Activated CD8-positive, alpha-beta memory T cell treated with anti-CD3 and anti-CD28 coated beads for 36 hours (primary cell): Measurements from ENCODE around the gene TWSG1. TPM values are rescaled to one million over a fixed set of nuclear protein-coding genes. Genes with fewer than 3 reads are reported as not detected.
"Not testable (repeated sequence)": the region's sequence is repeated elsewhere in the genome, so short reads cannot be mapped to it uniquely, and the experiment has no call there.

Experiments
- CTCF ChIA-PET: fragments of 350-600 bp; sonication (Branson Sonifier 250); formaldehyde crosslinking; loops from one replicate; lab custom pipeline; 2021; ENCODE audit warnings: antibody characterized with exemption; lab: Charles Lee
- POLR2A ChIA-PET: fragments of 350-600 bp; sonication (Branson Sonifier 250); formaldehyde crosslinking; loops from one replicate; lab custom pipeline; 2021; ENCODE audit warnings: antibody characterized with exemption; lab: Charles Lee
- total RNA-seq, 2 experiments: library from RNA; stranded (reverse); gene quantifications; one replicate each; pipeline ENCODE4 v1.2.3, GENCODE V29; 2021

The TWSG1 gene
- total RNA-seq, 2 experiments from 2014 or later = 13.1 to 16.2 TPM

DNA sequence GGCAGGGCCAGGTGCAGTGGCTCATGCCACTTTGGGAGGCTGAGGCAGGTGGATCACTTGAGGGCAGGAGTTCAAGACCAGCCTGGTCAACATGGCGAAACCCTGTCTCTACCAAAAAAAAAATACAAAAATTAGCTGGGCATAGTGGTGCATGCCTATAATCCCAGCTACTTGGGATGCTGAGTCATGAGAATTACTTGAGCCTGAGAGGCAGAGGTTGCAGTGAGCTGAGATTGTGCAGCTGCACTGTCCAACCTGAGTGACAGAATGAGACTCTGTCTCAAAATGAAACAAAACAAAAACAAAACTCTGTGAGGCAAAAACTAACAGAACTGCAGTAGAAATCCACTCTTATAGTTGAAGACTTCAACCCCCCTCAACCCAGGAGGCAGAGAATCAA lies 38.7 kb downstream of the TWSG1 start:
- POLR2A ChIA-PET, CTCF ChIA-PET: not testable (repeated sequence)

DNA sequence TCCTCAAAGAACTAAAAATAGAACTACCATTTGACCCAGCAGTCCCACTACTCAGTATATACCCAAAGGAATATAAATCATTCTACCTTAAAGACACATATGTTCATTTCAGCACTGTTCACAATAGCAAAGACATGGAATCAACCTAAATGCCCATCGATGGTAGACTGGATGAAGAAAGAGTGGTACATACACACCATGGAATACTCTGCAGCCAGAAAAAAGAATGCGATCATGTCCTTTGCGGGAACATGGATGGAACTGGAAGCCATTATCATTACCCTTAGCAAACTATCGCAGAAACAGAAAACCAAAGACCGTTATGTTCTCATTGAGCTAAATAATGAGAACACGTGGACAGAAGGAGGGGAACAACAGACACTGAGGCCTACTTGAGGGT lies 44.5 kb downstream of the TWSG1 start:
- ChIA-PET POLR2A (no interaction called here), CTCF (no interaction called here)

- CTCF ChIA-PET = no interaction called here
- POLR2A ChIA-PET = no interaction called here
Measured at GRCh38 chr18:9380101-9380500, 45.5 kb downstream of the TWSG1 start.

DNA sequence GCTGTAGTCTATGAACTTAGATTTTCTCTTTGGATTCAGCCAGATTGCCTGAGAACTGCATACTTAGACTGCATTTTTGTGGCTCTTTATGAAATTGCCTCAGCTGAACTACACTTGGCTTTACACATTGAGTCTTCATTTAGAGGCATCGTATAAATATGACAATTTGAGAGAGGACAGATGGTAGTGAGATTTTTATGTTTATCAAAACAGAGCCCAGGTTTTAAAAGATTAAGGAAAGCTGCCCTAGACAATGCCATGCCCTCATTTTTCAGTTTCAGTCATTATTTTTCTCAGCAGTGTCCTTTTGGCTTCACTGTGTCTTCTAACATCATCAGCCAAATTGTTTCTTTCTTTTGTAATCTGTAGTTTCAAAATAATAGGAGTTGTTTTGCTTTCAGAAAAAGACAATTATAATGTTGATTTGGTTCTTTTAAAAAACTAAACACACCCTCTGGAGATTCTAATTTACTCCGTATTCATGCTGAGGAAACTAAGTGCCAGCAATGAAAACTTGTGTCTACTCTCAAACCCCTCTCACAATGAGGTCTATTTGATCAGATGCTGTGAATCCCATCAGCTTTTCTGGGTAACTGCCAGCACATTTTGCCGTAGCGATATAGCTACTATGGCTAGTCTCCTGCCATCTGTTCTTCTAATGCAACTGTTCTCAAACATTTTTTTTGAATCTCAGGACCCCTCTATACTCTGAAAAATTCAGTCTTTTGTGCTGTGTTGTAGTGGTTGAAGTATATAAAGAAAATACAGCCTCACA lies 46.2 kb downstream of the TWSG1 start:
- CTCF ChIA-PET = no interaction called here
- POLR2A ChIA-PET = no interaction called here

- ChIA-PET POLR2A (no interaction called here), CTCF (interaction anchor here (1.2 kb wide), 1 partner anchor 18 kb away, joined by 4 read pairs; no protein-coding TSS in a partner anchor)
Measured at GRCh38 chr18:9386879-9387278, 52.3 kb downstream of the TWSG1 start.

- ChIA-PET POLR2A (no interaction called here), CTCF (no interaction called here)
Measured at GRCh38 chr18:9387891-9388290, 53.3 kb downstream of the TWSG1 start.

- ChIA-PET CTCF (no interaction called here), POLR2A (no interaction called here)
Measured at GRCh38 chr18:9389706-9390105, 55.1 kb downstream of the TWSG1 start.

DNA sequence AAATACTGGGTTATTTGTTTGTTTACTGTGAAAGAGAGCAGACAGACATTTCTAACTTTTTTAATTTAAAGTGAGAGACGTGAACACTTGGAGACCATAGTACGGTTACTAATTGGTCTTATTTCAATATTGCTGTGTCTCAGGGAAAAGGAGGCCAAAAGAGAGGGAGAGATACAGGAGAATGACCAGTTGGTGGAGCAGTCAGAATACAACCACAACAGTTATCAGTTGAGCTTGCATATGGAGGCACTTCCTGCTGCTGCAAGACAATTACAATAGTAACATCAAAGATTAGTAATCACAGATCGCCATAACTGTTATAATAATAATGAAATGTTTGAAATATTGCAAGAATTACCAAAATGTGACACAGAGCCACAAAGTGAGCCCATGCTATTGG lies 58.2 kb downstream of the TWSG1 start:
- ChIA-PET POLR2A (no interaction called here), CTCF (no interaction called here)

DNA sequence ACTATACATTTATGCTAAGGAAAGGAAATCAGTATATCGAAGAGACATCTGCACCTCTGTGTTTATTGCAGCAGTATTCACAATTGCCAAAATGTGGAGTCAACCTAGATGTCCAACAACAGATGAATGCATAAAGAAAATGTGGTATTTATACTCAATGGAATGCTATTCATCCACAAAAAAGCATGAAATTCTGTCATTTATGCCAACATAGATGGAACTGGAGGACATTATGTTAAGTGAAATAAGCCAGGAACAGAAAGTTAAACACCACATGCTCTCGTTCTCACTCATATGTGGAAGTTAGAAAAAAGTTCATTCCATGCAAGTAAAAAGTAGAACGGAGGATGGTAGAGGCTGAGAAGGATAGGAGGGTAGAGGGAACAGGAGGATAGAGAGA lies 59.5 kb downstream of the TWSG1 start:
- CTCF ChIA-PET = no interaction called here
- POLR2A ChIA-PET = no interaction called here

- ChIA-PET CTCF (no interaction called here), POLR2A (no interaction called here)
Measured at GRCh38 chr18:9400197-9400596, 65.6 kb downstream of the TWSG1 start.

DNA sequence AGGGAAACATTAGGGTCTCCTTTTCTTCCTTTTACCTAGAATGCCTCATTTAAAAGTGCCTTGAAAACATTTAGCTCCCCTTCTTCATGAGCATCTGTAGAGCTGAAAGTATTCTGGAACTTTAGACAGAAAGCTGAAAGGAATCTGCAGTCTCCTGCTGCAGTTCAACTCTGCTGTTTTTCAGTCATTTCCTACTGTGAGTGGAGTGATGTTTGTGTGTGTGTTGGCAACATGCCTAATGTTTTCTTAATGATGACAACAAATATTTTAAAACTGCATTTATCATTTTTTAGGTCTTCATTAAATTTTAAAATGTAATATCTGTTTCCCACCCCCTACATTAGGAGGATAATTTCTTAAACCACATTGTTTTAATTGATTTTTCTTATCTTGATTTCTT lies 66.6 kb downstream of the TWSG1 start:
- CTCF ChIA-PET = no interaction called here

DNA sequence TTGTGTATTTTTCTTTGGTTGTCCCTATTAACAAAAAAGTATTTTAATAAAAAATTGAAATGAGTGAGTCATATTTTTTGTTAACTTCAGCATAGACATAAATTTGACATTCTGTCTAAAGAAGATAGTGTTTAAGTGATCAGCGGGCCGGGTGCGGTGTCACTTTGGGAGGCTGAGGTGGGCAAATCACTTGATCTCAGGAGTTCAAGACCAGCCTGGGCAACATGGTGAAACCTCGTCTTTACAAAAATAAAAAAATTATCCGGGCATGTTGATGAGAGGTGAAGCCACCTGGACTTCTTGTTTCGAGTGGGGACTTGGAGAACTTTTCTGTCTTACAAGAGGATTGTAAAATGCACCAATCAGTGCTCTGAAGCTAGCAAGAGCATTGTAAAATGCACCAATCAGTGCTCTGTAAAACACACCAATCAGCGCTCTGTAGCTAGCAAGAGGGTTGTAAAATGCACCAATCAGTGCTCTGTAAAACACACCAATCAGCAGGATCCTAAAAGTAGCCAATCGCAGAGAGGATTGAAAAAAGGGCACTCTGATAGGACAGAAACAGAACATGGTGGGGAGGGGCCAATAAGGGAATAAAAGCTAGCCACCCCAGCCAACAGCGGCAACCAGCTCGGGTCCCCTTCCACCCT lies 67.9 kb downstream of the TWSG1 start:
- CTCF ChIA-PET, POLR2A ChIA-PET: not testable (repeated sequence)

More for the DNA sequence above, 66.6 kb downstream of the TWSG1 start:
- POLR2A ChIA-PET = no interaction called here

DNA sequence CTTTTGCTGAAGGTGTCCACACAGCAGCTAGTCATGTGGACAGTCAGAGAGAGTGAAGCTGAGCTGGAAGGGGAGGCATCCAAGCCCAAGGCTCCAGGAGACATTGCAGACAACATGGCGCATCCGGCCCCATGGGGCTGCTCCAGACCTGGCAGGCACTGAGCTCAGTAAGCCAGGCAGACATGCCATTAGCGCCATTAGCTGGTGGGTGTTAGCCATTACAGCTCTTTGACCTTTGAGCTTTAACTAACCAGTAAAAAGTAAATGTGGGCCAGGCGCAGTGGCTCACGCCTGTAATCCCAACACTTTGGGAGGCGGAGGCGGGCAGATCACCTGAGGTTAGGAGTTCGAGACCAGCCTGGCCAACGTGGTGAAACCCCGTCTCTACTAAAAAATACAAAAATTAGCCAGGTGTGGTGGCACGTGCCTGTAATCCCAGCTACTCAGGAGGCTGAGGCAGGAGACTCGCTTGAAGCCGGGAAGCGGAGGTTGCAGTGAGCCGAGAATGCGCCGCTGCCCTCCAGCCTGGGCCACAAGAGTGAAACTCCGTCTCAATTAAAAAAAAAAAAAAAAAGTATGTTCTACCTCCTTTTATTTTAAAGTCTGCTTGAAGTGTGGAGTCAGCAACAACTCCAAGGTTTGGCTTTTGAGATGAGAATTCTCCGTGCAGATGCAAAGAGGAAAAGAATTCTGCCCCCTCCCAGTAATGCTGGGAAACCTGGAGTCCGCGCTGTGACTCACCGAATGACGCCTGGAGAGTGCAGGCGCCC lies 69.4 kb downstream of the TWSG1 start:
- CTCF ChIA-PET = interaction anchor here (0.8 kb wide), 1 partner anchor 188 kb away, joined by 3 read pairs; no protein-coding TSS in a partner anchor
- POLR2A ChIA-PET = interaction anchor here (0.8 kb wide), 1 partner anchor 326 kb away, joined by 7 read pairs; no protein-coding TSS in a partner anchor

DNA sequence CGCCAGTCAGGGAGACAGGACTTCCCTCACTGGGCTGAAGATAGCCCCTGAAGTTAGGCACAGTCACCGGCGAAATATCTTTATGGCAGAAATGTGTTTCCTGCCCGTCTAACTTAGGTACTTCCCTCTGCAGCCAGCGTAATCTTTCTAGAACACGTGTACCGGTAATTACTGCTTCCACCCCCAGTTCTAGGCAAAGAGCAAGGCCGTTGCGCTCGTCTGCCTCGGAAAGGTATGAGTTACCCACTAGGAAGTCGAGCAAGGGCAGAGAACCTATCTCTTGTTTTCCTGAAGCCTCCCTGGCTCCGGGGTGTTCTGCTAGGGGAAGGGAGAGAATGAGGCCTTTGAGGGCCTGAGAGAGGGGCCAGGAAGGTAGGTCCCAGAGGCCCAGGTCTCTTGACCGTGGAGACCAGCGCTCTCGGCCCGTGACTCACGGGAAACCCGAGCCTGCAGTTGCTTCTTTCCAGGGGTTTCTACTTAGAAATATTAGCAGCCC lies 70.0 kb downstream of the TWSG1 start:
- ChIA-PET POLR2A (no interaction called here), CTCF (interaction anchor here (0.7 to 1.0 kb wide), 2 partner anchors 18 to 112 kb away, joined by 3 to 4 read pairs; no protein-coding TSS in a partner anchor)

DNA sequence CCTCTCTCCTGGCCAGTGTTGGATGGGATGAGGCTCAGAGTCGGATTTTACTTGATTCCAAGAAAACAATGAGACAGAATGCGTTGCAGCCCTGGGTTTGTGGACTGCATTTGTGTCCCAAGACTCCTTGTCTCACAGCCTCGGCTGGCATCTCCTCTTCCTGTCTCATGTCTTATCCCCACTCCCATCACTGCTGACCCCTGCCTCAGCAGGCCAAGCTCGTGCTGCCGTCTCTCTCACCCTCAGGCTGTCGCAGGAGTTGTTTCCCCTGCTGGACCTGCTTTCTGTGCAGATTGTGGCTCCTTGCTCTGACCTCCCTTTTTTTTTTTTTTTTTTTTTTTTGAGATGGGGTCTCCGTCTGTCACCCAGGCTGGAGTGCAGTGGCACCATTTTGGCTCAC lies 70.6 kb downstream of the TWSG1 start:
- POLR2A ChIA-PET = no interaction called here
- CTCF ChIA-PET = interaction anchor here (0.7 to 1.0 kb wide), 2 partner anchors 18 to 112 kb away, joined by 3 to 4 read pairs; no protein-coding TSS in a partner anchor

GRCh38 chr18:9405977-9406376 lies 71.4 kb downstream of the TWSG1 start:
- ChIA-PET POLR2A (no interaction called here), CTCF (no interaction called here)

GRCh38 chr18:9410515-9410914 lies 75.9 kb downstream of the TWSG1 start:
- POLR2A ChIA-PET = no interaction called here
- CTCF ChIA-PET = no interaction called here

DNA sequence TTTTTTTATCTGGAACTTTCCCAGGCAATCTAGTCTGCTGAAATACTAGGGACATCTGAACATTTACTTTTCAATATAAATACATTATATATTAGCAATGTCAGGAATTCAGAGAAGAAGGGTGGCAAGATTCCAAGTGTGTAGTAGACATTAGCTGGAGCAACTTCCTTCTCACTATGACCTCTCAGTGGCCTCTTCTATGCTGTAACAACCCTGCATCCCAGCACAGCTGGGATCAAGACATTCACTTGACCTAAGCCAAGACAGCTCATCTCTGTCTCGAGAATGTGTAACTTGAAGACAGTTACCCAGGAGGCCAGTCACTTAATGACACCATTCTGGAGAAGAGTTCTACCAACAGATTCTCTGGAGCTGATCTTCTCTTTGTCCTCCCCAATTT lies 79.0 kb downstream of the TWSG1 start:
- POLR2A ChIA-PET = no interaction called here
- CTCF ChIA-PET = no interaction called here

DNA sequence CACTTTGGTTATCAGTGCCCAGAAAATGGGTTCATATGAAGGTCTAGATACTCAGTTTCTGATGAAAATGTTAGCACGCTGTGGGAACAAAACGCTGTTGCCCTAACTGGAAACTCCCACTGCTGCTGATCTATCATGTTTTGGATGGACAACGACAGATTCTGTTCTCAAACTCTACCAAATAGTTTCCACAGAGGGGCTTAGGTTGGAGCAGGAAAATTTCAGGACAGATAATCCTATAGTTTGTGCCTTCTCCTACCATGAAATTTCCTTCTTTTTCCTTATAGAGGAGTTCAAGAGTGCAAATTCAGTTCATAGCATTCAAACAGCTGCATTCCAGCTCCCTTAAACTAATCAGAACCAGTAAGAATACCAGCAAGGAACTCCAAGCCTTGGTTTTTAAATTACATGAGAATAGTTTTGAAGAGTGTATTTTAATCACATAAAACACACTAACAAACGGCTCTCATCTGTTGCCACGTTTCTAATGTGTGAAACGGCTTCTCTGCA lies 82.0 kb downstream of the TWSG1 start:
- POLR2A ChIA-PET = no interaction called here
- CTCF ChIA-PET = interaction anchor here (0.7 kb wide), 1 partner anchor 375 kb away, joined by 3 read pairs; no protein-coding TSS in a partner anchor
